GM04504 (cell line): Measurements from ENCODE around the gene USP17L24.
"Not testable (repeated sequence)": the region's sequence is repeated elsewhere in the genome, so short reads cannot be mapped to it uniquely, and the experiment has no call there.

Experiments
- DNase-seq: peaks from one replicate; pipeline ENCODE4 v3.0.0-alpha.2; 2012; ENCODE audit warnings: low read depth

The USP17L24 gene, protein sequence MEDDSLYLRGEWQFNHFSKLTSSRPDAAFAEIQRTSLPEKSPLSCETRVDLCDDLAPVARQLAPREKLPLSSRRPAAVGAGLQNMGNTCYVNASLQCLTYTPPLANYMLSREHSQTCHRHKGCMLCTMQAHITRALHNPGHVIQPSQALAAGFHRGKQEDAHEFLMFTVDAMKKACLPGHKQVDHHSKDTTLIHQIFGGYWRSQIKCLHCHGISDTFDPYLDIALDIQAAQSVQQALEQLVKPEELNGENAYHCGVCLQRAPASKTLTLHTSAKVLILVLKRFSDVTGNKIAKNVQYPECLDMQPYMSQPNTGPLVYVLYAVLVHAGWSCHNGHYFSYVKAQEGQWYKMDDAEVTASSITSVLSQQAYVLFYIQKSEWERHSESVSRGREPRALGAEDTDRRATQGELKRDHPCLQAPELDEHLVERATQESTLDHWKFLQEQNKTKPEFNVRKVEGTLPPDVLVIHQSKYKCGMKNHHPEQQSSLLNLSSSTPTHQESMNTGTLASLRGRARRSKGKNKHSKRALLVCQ

DNA sequence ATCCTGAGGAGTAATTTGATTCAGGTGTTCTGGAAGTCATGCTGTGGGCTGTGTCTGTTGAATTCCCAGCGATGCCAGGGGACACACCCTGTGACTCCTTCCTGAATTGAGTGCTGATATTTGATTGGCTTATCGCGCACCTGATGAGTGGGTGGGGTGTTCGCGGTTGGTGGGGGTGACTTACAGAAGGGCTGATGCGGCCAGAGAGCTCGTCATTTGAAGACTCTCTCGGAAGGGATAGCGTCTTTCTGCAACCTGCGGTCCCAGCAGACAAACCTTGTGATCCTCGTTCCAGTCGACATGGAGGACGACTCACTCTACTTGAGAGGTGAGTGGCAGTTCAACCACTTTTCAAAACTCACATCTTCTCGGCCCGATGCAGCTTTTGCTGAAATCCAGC lies at the start of gene USP17L24:
Gene USP17L24, plus strand, starts transcription at position 301 of the 400 bp plus-strand sequence. Its CDS starts 0 bp downstream, at position 301.
- not testable (repeated sequence) for DNase-seq

- DNase-seq = not testable (repeated sequence)
These were observed 774 bp upstream of the USP17L24 start for GRCh38 chr4:9324191-9324590.

DNA sequence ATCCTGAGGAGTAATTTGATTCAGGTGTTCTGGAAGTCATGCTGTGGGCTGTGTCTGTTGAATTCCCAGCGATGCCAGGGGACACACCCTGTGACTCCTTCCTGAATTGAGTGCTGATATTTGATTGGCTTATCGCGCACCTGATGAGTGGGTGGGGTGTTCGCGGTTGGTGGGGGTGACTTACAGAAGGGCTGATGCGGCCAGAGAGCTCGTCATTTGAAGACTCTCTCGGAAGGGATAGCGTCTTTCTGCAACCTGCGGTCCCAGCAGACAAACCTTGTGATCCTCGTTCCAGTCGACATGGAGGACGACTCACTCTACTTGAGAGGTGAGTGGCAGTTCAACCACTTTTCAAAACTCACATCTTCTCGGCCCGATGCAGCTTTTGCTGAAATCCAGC lies 4.6 kb downstream of the USP17L24 start, which contains the start of gene USP17L25:
Gene USP17L25, plus strand, starts transcription at position 301 of the 400 bp plus-strand sequence. Its CDS starts 0 bp downstream, at position 301.
- DNase-seq = not testable (repeated sequence)

DNA sequence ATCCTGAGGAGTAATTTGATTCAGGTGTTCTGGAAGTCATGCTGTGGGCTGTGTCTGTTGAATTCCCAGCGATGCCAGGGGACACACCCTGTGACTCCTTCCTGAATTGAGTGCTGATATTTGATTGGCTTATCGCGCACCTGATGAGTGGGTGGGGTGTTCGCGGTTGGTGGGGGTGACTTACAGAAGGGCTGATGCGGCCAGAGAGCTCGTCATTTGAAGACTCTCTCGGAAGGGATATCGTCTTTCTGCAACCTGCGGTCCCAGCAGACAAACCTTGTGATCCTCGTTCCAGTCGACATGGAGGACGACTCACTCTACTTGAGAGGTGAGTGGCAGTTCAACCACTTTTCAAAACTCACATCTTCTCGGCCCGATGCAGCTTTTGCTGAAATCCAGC lies 9.4 kb downstream of the USP17L24 start, which contains the start of gene USP17L26:
Gene USP17L26, plus strand, starts transcription at position 301 of the 400 bp plus-strand sequence. Its CDS starts 0 bp downstream, at position 301.
- not testable (repeated sequence) for DNase-seq

GRCh38 chr4:9339103-9339502 lies 14.1 kb downstream of the USP17L24 start, which contains the start of gene USP17L5:
Gene USP17L5, plus strand, starts transcription at chr4:9339403. Its CDS starts 0 bp downstream, at chr4:9339403.
- DNase-seq = not testable (repeated sequence)

- DNase-seq = not testable (repeated sequence)
These were observed 18.9 kb downstream of the USP17L24 start, which contains the start of gene USP17L27 for GRCh38 chr4:9343848-9344247. Gene USP17L27, plus strand, starts transcription at chr4:9344148. Its CDS starts 0 bp downstream, at chr4:9344148.

- DNase-seq = not testable (repeated sequence)
These were observed 23.6 kb downstream of the USP17L24 start, which contains the start of gene USP17L28 for GRCh38 chr4:9348593-9348992. Gene USP17L28, plus strand, starts transcription at chr4:9348893. Its CDS starts 0 bp downstream, at chr4:9348893.

GRCh38 chr4:9350866-9351265 lies 25.9 kb downstream of the USP17L24 start:
- not testable (repeated sequence) for DNase-seq

DNA sequence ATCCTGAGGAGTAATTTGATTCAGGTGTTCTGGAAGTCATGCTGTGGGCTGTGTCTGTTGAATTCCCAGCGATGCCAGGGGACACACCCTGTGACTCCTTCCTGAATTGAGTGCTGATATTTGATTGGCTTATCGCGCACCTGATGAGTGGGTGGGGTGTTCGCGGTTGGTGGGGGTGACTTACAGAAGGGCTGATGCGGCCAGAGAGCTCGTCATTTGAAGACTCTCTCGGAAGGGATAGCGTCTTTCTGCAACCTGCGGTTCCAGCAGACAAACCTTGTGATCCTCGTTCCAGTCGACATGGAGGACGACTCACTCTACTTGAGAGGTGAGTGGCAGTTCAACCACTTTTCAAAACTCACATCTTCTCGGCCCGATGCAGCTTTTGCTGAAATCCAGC lies 28.4 kb downstream of the USP17L24 start, which contains the start of gene USP17L29:
Gene USP17L29, plus strand, starts transcription at position 301 of the 400 bp plus-strand sequence. Its CDS starts 0 bp downstream, at position 301.
- not testable (repeated sequence) for DNase-seq

DNA sequence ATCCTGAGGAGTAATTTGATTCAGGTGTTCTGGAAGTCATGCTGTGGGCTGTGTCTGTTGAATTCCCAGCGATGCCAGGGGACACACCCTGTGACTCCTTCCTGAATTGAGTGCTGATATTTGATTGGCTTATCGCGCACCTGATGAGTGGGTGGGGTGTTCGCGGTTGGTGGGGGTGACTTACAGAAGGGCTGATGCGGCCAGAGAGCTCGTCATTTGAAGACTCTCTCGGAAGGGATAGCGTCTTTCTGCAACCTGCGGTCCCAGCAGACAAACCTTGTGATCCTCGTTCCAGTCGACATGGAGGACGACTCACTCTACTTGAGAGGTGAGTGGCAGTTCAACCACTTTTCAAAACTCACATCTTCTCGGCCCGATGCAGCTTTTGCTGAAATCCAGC lies 37.9 kb downstream of the USP17L24 start, which contains the start of gene USP17L30:
Gene USP17L30, plus strand, starts transcription at position 301 of the 400 bp plus-strand sequence. Its CDS starts 0 bp downstream, at position 301.
- not testable (repeated sequence) for DNase-seq
